Measurements from ENCODE around the gene ZNF613. TPM values are rescaled to one million over a fixed set of nuclear protein-coding genes. Genes with fewer than 3 reads are reported as not detected.

ZNF613 gene
- total RNA-seq, 6 experiments from 2014 or later: 0.87 to 2.7 (median 2.2) TPM

DNA sequence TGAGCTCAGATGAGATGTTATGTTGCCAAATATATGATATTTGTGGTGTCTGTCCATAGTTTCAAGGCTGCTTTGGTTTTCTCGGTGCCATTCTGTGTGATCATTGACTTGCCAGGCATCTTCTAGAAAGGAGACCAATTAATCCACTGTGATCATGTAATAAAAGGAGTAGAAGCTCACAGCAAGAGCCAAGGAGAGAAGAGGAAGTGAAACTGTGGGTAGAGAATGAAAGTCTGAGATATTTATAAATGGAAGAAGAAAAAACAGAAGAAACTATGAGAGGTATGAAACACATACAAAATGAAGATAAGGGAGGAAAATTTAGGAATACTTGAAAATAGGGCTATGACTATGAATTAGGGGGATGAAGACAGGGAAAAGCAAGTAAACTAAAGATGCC lies 11.1 kb upstream of the ZNF613 start:
- H3K27me3 ChIP-seq: no peaks in the 10 kb centered on the region
- H3K9me3 ChIP-seq: peaks cover 0 to 26% (median 14%) of the 10 kb centered on the region in 4 donors
- no peaks in the 10 kb centered on the region for H3K36me3 ChIP-seq
- TF ChIP-seq, protein P1, sequence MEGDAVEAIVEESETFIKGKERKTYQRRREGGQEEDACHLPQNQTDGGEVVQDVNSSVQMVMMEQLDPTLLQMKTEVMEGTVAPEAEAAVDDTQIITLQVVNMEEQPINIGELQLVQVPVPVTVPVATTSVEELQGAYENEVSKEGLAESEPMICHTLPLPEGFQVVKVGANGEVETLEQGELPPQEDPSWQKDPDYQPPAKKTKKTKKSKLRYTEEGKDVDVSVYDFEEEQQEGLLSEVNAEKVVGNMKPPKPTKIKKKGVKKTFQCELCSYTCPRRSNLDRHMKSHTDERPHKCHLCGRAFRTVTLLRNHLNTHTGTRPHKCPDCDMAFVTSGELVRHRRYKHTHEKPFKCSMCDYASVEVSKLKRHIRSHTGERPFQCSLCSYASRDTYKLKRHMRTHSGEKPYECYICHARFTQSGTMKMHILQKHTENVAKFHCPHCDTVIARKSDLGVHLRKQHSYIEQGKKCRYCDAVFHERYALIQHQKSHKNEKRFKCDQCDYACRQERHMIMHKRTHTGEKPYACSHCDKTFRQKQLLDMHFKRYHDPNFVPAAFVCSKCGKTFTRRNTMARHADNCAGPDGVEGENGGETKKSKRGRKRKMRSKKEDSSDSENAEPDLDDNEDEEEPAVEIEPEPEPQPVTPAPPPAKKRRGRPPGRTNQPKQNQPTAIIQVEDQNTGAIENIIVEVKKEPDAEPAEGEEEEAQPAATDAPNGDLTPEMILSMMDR (IDR thresholded peaks at IDR 0.05): no peak
- TF ChIP-seq POLR2A (IDR thresholded peaks at IDR 0.05): no peak
- intact Hi-C loops (cut with DNase I): no loop called here
- no peaks in the 10 kb centered on the region for H3K4me1 ChIP-seq
- H3K4me3 ChIP-seq: no peak overlapping the region
- no peak overlapping the region for H3K27ac ChIP-seq
- DNase-seq: no peak
- ATAC-seq: no peak
- 80% methylated on average over 1 of the region's 1 CpG for WGBS (ENCODE audit: insufficient coverage, low coverage, low lambda C conversion rate, missing lambda C conversion rate)

DNA sequence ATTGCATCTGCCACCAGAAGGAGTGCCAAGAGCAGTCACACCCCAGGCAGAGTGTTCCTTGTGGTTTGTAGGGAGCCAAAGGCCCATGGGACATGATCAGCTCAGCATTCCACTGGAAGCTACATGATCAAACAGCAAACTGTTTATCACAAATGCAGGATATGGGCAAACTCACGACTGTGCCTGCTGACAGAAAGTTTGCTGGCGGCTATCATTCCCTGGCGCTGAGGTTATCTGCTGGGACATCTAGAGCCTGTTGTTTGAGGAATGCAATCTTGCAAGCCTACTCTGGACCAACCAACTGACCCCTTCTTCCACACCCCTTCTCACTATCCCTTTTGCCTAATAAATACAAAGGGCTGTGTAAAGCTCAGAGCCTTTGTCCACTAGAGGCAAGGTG lies 7.7 kb upstream of the ZNF613 start:
- WGBS (ENCODE audit: insufficient coverage, low coverage, low lambda C conversion rate, missing lambda C conversion rate): 80% methylated on average over 1 of the region's 3 CpGs
- Histone ChIP-seq H3K36me3 (no peaks in the 10 kb centered on the region), H3K27me3 (no peaks in the 10 kb centered on the region), H3K27ac (no peak overlapping the region), H3K4me1 (no peaks in the 10 kb centered on the region), H3K9me3 (peaks cover 0 to 27% (median 7%) of the 10 kb centered on the region in 4 donors), H3K4me3 (no peak overlapping the region)
- intact Hi-C loops (cut with DNase I): no loop called here
- TF ChIP-seq, protein P1 (IDR thresholded peaks at IDR 0.05): no peak
- no peak for TF ChIP-seq POLR2A (IDR thresholded peaks at IDR 0.05)
- ATAC-seq (no peak), DNase-seq (no peak)

DNA sequence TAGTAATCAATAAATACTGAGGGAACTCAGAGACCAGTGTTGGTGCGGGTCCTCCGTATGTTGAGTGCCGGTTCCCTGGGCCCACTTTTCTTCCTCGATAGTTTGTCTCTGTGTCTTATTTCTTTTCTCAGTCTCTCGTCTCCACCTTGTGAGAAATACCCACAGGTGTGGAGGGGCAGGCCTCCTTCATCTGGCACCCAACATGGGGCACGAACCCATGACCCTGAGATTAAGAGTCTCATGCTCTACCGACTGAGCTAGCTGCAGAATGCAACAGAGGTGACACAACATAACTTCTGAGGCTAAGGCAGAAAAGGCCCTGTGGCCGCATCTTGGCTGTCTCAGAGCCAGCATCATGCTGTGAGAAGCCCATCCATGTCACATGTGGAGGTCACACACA lies 5.3 kb upstream of the ZNF613 start:
- Histone ChIP-seq H3K27me3 (no peaks in the 10 kb centered on the region), H3K4me3 (no peak overlapping the region), H3K27ac (no peak overlapping the region), H3K9me3 (peaks cover 0 to 14% (median 2%) of the 10 kb centered on the region in 4 donors), H3K36me3 (no peaks in the 10 kb centered on the region), H3K4me1 (no peaks in the 10 kb centered on the region)
- DNase-seq: no peak
- intact Hi-C loops (cut with DNase I): no loop called here
- ATAC-seq: no peak
- 76% methylated on average over 7 of the region's 8 CpGs for WGBS (ENCODE audit: insufficient coverage, low coverage, low lambda C conversion rate, missing lambda C conversion rate)
- TF ChIP-seq, protein P1 (IDR thresholded peaks at IDR 0.05): no peak
- no peak for TF ChIP-seq POLR2A (IDR thresholded peaks at IDR 0.05)

DNA sequence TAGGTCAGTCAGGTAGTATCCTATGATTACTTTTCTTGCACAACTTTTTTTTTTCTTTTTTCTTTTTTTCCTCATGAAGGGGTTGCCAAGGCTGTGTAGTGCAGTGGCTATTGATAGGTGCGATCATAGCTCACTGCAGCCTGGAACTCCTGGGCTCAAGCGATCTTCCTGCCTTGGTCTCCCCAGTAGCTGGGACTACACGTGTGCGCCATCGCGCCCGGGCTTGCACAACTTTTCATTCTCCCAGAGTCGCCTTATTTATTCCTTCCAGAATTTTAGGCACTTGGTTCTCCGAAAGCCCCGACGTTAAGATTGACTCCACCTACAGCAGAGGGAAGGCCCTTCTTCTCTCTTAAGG lies 867 bp upstream of the ZNF613 start:
- 29% methylated on average over 11 of the region's 11 CpGs for WGBS (ENCODE audit: insufficient coverage, low coverage, low lambda C conversion rate, missing lambda C conversion rate)

More for the DNA sequence above, 867 bp upstream of the ZNF613 start:
- intact Hi-C loops (cut with DNase I): no loop called here
- no peak for TF ChIP-seq POLR2A (IDR thresholded peaks at IDR 0.05)
- TF ChIP-seq, protein P1 (IDR thresholded peaks at IDR 0.05): no peak
- Histone ChIP-seq H3K27me3 (no peaks in the 10 kb centered on the region), H3K4me1 (peaks cover 0 to 7% (median 0%) of the 10 kb centered on the region in 4 donors), H3K9me3 (peaks cover 0 to 15% (median under 1%) of the 10 kb centered on the region in 4 donors), H3K36me3 (peaks cover 0 to 13% (median 0%) of the 10 kb centered on the region in 4 donors), H3K27ac (peak overlapping the region in 1 of 3 donors; percentile 84), H3K4me3 (peak overlapping the region; percentile 87 to 92 (median 88))
- no peak for DNase-seq
- ATAC-seq: no peak

All from right lobe of liver (tissue), 6 donors.